HG03457 (cell line): ENCODE results near the gene PDCD5.
A peak's percentile ranks its signal among the peaks of the same experiment; 100 is the strongest.
"Not testable (repeated sequence)": the region's sequence is repeated elsewhere in the genome, so short reads cannot be mapped to it uniquely, and the experiment has no call there.

ENCODE experiments used
- ATAC-seq: cut with Tn5 transposase; IDR thresholded peaks from one replicate; pipeline ENCODE4 v1.9.1; 2021; ENCODE audit warnings: moderate number of reproducible peaks; ENCODE audit not compliant: unreplicated experiment

Gene PDCD5

DNA sequence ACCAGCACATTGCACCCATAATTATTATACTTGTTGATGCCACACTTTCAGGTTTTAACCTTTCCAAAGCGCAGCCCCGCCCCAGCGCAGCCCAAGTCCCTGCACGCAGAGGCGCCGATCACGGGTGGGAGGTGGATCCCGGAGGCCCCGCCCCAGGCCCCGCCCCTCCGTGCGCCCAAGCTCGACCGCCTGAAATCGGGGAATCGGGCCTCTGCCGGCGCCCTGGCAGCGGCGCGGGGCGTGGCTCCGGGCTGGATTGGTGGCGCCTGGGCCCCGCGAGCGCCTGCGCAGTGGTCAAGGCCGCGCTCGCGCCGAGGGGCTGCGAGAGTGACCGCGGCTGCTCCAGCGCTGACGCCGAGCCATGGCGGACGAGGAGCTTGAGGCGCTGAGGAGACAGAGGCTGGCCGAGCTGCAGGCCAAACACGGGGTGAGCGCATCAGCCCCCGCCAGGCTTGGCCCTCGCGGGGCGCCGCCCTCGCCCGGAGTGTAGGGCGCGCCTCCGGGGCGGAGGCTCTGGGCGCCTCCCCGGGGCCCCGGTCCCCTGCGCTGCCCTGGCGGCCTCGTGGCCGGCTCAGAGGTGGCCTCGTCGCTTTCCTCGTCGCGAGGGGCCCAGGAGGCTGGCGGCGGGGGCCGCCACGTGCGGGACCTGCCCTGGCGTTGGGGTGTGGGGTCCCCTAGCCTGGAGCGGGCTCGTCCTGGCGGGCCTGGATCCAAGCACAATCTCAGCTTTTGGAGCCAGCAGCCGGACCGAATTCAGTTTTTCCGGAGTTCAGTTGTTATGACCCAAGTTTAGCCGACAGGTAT lies at the start of gene PDCD5:
Gene PDCD5 (plus strand): TSS at position 290 of the 804 bp plus-strand sequence. CDS start 72 bp downstream, at position 362.
- peak; percentile 80 for ATAC-seq

GRCh38 chr19:32532233-32532632 lies 48.8 kb upstream of the PDCD5 start:
- no peak for ATAC-seq

- ATAC-seq, result no peak
These were observed 43.4 kb upstream of the PDCD5 start for GRCh38 chr19:32537580-32537979.

DNA sequence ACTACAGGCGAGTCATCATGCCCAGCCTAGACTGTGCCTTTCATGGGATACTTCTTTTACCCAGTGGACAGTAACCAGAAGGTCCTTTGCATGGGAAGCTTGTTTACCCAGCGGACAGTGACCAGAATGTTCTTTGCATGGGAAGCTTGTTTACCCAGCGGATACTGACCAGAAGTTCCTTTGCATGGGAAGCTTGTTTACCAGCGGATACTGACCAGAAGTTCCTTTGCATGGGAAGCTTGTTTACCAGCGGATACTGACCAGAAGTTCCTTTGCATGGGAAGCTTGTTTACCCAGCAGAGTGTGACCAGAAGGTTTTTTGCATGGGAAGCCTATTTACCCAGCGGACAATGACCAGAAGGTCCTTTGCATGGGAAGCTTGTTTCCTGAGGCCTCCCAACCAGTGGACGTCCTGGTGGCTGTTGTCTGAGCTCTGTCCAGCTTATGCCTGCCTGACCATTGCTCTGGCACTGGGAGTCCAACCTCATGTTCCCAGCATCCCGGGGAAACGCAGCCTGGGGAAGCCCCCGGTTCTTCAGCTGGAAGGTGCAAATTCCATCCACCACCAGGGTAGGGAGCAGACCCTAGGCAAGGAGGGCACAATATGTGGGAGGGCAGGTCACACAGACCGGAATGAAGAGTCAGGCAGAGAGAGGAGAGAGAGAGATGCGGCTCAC lies 41.6 kb upstream of the PDCD5 start:
- ATAC-seq, result no peak

- no peak for ATAC-seq
These were observed 40.4 kb upstream of the PDCD5 start for GRCh38 chr19:32540621-32541020.

DNA sequence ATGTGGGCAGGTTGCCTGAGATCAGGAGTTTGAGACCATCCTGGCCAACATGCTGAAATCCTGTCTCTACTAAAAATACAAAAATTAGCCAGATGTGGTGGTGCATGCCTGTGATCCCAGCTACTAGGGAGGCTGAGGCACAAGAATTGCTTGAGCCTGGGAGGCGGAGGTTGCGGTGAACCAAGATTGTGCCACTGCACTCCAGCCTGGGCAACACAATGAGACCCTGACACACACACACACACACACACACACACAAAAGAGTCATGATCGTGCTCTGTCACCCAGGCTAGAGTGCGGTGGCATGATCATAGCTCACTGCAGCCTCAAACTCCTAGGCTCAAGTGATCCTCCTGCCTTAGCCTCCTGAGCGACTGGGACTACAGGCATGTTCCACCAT lies 39.6 kb upstream of the PDCD5 start:
- not testable (repeated sequence) for ATAC-seq

- ATAC-seq, result no peak
These were observed 38.4 kb upstream of the PDCD5 start for GRCh38 chr19:32542477-32543108.

GRCh38 chr19:32543115-32543900 lies 37.7 kb upstream of the PDCD5 start:
- ATAC-seq, result no peak

GRCh38 chr19:32544917-32545316 lies 36.1 kb upstream of the PDCD5 start:
- ATAC-seq, result no peak

DNA sequence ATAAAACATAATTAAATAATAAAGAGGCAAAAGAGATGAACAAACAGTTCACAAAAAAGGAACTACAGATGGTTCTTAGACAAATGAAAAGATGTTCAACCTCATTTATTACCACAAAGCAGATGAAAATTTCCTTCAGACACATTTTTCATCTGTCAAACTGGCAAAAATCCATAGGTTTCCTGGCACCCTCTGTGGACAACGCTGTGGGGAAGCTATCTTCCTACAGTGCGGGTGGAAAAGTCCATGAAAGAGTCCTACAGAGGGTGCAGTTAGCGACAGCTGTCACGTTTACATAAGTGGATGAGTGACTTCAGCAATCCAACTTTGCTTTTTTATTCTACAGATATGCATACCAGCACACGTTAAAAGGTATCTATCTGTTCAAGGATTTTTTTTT lies 30.3 kb upstream of the PDCD5 start:
- ATAC-seq, result no peak

DNA sequence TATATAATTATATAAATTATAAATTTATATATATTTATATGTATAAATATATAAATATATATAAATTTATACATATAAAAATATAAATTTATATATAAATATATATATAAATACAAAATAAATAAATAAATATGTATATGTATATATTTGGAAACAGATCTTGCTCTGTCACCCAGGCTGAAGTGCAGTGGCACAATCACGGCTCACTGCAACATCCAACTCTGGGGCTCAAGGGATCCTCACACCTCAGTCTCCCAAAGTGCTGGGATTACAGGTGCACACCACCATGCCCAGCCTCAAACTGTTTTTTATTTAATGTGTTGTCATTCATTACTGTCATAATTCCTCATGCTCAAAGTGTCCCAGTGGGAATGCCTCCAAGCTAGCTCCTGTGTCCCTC lies 25.2 kb upstream of the PDCD5 start:
- no peak for ATAC-seq

- no peak for ATAC-seq
These were observed 22.3 kb upstream of the PDCD5 start for GRCh38 chr19:32558607-32559228.

- no peak for ATAC-seq
These were observed 17.2 kb upstream of the PDCD5 start for GRCh38 chr19:32563761-32564160.

GRCh38 chr19:32566246-32566830 lies 14.7 kb upstream of the PDCD5 start:
- ATAC-seq, result no peak

DNA sequence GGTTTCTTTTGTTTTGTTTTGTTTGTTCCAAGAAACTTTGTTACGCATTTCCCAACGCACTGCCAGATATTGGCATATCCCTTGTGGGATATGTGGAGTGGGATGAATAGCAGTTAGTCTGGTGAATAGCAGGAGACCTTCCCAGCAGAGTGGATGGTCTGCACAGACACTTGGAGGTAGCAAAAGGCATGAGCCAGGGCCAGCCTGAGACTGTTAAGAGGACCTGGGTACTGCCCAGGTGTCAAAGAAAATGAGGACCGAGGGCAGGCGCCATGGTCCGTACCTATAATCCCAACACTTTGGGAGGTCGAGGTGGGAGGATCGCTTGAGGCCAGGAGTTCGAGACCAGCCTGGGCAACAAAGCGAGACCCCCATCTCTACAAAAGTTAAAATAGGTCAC lies 13.5 kb upstream of the PDCD5 start:
- no peak for ATAC-seq

- ATAC-seq, result no peak
These were observed 10.8 kb upstream of the PDCD5 start for GRCh38 chr19:32570081-32570785.

DNA sequence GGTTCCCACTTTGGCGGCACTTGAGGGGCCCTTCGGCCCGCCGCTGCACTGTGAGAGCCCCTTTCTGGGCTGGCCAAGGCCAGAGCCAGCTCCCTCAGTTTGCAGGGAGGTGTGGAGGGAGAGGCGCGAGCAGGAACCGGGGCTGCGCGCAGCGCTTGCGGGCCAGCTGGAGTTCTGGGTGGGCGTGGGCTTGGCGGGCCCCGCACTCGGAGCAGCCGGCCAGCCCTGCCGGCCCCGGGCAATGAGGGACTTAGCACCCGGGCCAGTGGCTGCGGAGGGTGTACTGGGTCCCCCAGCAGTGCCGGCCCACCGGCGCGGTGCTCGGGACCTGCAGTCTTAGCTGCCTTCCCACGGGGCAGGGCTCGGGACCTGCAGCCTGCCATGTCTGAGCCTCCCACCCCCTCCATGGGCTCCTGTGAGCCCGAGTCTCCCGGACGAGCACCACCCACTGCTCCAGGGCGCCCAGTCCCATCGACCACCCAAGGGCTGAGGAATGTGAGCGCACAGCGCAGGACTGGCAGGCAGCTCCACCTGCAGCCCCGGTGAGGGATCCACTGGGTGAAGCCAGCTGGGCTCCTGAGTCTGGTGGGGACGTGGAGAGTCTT lies 9.4 kb upstream of the PDCD5 start:
- not testable (repeated sequence) for ATAC-seq

DNA sequence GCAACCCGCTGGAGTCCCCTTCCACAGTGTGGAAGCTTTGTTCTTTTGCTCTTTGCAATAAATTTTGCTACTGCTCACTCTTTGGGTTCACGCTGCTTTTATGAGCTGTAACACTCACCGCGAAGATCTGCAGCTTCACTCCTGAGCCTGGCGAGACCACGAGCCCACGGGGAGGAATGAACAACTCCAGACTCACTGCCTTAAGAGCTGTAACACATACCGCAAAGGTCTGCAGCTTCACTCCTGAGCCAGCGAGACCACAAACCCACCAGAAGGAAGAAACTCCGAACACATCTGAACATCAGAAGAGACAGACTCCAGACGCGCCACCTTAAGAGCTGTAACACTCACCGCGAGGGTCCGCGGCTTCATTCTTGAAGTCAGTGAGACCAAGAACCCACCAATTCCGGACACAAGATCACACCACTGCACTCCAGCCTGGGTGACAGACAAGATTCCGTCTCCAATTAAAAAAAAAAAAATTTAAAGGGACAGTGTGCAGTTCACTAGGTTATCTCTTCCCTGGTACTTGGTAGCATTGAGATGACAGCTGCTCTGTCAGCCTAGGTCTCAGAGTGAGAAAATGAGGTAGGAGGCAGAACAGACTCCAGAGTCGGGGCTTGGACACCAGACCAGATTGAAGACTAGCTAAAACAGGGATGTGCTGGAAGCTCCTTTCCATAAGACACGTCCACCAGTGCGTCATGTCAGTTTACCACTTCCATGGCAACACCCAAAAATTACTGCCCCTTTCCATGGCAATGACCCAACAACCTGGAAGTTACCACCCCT lies 8.1 kb upstream of the PDCD5 start:
- not testable (repeated sequence) for ATAC-seq

DNA sequence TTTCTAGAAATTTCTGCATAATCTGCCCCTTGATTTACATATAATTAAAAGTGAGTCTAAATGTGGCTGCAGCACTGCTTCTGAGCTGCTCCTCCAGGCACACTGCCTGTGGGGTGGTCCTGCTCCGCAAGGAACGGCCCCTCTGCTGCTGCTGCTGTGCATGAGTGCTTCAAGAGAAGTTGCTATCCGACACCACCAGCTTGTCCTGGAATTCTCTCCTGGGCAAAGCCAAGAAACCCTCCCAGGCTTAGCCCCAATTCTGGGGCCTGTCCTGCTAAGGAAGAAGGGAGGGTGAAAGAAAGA lies 7.5 kb upstream of the PDCD5 start:
- ATAC-seq, result no peak
